EL (cell line): Measurements from ENCODE around the gene FAM181A.

Experiments used
- DNase-seq: peaks from one replicate; pipeline ENCODE4 v3.0.0-alpha.2; 2016

Gene FAM181A

DNA sequence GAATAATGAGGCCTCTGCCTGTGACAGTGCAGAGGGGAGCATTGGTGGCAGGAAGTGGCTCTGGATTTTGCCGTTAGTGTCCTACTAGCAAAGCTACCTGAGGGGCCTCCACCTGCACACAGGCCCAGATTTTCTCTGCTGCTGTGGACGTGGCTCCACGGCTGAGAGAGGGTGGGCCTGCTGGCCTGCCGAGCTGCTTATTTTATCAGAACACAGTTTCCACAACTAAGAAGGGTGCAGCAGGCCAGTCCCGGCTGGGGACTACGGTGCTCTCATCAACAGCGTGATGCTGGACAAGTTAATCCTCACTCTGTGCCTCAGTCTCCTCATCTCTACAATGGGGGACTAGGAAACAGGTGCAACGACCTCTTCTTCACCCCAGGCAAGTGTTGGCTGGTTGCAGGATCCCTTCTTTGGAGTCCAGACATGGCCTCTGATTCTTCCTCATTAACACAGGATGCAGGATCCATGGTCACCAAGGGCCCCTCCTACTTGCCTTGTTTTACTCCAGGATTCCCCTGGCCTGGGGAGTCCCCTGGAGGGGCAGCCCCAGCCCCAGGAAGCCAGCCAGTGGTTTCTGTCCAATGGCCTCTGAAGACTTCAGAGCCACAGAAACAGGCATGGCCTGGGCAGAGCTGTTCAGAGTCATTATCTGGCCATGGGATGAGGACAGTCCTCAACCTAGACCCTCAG is 3.3 kb downstream of the FAM181A start:
- DNase-seq, result no peak

DNA sequence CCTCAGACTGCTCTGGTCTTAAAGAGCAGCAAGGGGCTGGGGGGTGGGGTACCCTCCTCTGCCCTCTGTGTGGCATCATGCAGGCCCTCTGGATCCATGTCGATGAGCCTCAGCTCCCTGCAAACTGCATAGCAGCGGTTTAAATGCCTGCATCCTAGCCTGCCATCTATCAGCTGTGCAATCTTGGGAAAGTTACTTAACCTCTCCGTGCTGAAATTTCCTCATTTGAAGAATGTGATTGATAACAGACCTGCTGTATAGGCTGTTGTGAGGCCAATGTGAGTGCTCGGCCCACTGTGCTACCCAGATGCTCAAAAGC is 3.8 kb downstream of the FAM181A start:
- DNase-seq, result no peak

DNA sequence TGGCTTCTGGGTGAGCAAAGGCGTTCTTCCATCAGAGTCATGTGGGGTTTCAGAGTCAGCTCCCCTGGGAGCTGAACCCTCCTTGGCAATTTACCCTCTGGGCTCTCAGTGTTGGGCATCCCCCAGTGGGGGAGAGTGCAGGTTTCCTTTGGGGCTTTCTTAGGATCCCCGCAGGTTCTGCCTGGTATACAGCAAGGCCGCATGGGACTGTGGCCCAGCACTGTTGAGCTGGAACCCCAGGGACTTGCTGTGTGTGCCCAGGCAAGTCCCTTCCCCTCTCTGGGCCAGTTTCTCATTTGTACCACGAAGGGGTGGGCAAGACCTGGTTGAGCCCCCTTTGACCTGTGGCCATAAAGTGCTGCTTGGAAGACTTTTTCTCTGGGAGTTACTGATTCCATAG is 5.5 kb downstream of the FAM181A start:
- no peak for DNase-seq

DNA sequence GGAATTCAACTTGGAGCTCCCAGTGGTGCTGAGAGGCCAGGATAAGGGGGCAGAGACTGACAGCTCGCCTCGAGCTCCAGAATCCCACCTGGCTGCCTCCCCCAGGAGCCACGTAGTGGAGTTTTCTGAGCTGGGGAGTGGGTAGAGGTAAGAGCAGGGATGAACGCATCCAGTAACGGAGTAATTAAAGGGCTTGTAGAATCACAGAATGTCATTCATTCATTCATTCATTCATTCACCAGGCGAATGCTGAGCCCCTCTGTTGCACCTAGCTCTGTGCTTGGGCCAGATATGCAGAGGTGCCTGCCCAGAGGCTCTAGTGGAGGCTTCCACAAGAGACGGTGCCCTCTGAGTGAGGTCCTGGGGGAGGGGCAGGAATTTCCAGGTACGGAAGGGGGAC is 8.1 kb downstream of the FAM181A start:
- no peak for DNase-seq

DNA sequence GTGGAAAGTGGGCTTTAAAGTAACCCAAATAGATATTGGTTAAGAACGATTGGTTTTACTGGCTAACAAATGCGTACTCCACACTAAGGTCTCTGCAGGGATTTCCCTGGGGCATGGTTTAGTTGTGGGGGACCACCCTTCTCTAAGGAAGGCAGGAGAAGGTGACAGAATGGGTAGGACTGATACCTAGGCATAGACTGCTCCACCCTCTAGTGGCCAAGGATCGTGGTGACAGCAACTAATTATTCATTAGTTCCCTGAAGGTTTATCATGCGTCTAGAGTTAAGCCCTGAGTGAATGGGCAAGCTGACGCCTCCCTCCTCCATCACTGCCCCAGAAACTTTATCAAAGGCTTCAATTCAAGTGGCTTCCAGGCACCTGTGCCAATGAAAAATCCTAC is 9.1 kb downstream of the FAM181A start:
- DNase-seq, result no peak

DNA sequence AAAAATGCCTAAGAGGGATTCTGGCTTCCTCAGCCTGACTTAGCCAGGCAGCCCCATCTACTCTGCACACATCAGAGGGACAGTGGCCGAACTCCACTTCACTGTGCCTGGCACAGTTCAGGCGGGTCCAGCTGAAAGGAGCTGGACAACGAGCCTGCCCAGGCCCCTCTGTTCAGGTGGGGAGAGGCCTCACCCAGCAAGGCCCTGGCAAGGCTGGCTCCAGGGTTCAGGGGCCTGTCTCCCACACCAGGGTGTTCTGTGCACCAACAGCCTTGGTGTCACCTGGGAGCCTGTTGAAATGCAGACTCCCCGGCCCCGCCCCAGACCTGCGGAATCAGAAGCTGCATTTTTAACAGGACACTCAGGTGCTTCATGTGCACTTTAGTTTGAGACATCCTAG is 9.8 kb downstream of the FAM181A start:
- no peak for DNase-seq

DNA sequence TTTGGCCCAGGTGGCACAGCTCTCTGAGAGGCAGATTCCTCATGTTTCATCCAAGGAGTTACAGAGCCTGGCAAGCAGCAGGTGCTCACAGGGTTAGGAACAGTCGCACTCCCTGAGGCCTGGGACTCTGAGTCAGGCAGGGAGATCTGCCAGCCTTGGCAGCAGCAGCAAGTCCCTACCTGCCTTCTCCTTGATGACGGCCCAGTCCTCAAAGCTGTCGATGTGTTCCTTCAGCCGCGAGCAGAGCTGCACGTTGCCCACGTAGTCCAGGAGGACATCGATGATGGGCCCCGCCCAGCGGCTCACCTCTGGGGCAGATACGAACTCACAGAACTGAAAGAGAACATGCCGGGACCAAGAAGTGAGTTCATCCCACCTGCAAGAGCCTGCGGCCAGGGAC is 10.4 kb downstream of the FAM181A start:
- DNase-seq, result no peak

DNA sequence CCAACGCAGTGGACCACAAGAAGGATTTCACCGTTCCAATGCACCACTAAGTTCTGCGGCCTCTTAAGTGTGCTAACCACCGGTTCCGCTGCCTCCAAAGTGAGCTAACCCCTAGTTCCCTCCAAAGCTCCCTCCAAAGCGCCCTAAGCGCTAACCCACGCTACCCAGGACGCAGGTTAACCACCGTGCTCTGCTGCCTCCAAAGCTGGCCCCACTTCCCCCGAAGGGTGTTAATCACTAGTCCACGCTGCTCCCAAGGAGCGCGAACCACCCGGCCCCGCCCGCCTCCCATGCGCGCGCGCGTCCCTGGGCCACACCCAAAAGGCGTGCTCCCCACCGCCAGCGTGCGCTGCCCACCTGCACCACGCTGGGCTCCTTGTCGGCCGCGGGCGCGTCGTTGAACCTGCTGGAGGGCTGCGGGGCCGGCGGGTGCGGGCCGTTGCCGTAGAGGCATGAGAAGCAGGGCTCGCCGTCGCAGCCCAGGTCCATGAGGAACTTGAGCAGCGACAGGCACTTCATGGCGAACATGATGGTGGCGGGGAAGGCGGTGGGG is 11.7 kb downstream of the FAM181A start:
- no peak for DNase-seq

DNA sequence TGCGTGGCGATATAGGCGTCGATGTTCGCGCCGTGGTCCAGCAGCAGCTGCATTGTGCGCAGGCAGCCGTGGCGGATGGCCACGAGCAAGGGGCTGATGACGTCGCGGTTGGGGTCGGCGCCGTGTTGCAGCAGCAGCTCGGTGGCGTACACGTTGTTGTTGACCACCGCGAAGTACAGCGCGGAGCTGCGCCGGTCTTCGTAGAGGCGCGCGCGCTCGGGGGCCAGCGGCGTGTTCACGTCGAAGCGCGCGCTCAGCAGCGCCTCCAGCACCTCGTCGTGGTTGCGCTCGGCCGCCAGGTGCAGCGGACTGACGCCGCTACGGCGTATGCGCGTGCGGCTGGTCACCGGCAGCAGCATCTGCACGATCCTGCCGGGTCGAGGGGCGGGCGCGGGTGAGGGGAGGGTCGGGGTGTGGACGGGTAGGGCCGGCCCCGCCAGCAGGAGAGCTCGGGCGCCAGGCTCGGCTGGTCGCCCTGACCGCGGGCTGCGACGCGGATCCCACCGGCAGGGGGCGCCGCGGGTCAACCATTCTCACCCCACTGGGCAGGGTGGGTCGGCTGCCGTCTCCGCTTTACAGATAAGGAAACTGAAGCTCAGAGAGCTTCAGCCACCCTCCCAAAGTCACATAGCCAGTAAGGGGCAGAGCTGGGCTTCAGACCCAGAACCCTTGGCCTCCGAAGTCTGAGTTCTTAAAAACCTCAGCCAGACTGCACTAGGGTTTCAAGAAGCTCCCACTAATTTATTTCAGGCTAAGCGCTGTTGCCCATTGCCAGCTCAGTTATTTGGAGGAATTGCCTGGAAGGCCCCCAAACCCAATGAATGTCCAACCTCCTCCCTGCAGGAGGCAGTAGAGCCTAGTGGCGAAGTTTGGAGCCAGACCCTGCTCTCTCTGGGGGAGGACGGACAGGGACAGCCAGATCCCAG is 12.4 kb downstream of the FAM181A start:
- peak; percentile 68 for DNase-seq

DNA sequence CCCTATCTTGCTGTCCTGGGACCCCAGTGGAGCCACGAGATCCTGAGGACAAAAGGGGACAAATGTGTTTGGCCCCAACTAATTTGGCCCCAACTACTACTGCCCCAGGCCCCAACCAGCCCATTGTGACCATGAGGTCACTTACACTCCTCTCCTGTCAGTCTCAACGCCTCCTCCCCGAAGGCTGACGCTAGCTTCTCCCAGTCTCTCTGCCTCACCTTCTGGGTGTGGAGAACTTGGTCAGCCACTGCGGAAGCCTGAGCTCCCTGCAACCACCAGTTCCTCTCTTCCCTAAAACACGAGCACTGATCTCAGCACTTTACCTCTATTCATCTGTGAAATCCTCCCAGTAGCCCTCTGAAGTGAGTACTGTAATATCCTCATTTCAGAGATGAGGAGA is 13.3 kb downstream of the FAM181A start:
- DNase-seq, result no peak

DNA sequence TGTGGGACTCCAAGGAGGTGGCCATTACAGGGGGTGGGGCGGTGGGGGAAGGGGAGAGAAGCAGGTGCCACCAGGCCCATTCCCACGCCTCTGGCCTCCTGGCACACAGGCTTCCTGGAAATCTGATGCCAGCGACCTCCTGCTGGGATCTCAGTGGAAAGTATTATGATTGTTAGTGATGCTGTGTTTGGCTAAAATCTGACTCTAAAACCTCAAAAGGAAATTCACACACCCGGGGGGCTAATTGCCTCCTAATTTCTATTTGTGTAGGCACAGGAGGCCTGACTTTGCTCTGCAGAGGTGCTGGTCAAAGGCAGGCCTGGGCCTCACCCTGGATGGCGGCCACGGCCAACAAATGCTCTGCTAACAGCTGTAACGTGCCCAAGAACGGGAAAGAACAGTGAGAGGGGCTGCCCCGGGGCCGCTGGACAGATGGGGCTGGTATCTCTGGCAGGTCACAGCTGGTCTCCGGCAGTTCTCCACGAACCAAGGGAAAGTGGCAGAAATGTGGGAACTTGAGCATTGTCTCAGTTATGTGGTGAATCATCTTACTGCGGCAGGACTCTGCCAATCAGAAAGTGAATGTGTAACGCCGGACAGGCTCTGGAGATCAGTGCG is 14.3 kb downstream of the FAM181A start:
- peak; percentile 93 for DNase-seq

DNA sequence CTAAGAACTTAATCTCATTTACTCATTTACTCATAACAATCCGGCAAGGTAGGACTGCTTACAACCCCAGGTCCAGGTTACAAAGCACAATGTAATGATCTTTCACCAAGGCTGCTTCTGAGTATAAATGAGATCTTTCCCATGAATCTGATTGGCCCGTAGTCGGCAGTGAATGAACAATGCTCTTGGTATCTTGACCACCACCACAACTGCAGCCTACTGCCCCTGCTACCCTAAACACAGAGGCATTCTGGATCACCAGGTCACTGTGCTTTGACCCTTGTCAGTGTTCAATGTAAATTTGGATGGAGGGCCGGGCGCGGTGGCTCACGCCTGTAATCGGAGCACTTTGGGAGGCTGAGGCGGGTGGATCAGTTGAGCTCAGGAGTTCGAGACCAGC is 15.9 kb downstream of the FAM181A start:
- DNase-seq, result peak; percentile 47

DNA sequence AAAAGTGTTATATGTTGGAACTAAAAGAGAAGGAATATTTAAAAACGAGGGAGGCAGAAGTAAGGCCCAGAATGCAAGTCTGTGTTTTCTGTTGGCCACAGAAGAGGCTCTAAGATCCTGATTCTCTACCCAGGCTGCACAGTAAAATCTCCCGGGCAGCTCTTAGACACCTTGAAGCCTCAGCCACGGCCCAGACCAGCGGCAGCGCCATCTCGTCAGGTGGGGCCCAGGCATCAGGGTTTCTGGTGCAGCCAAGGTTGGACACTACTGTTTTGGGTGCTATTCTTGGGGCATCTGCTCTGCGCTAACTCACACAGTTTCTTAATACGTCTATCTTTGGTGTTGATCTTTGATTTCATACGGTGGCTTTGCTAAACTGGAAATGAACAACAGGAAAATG is 16.8 kb downstream of the FAM181A start:
- DNase-seq, result no peak

DNA sequence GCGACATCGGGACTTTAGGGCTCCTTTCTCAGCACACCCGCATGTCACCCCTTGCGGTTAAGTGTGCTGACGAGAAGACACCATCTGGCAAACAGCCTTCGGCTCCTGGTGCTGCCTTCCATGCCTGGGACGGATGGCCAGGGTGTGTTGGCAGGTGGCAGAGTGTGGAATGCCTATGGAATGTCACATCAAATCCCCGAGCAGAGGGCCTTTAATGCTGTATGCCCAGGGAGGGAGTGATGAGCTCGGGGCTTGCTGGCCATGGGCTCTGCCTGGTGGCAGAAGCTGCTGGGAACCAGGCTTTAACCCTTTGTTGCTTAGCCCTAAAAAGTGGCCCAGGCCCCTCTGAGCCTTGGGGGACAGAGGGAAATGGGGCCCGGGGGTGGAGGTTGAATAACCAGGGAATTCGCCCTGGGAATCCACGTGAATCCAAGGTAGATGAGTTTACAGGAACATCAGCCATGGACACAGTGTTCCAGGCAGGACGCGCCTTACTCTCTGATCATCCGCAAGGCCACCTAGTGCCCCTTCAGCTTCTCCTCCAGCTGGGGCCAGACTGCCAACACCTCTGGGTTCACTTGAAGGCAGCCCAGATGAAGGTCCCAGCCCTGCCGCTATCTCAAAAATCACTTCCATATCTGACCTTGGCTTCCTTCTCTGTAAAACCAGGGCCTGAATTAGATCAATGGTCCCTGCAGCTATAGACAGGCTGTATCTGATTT is 17.4 kb downstream of the FAM181A start:
- no peak for DNase-seq

DNA sequence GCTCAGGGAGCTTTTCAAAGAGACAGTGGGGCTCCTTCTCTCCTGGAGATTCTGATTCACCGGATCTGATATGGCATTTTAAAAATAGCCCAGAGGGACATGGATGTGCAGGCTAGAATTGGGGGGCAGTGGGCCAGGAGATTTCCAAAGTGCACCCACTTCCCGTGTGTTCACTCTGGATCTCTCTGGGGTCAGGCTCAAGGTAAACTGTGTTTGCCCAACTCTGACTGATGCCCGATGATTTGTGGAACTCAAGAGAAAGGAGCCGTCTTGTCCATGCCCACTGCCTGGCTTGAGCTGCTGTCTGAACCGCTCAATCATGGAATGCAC is 17.9 kb downstream of the FAM181A start:
- DNase-seq, result no peak

DNA sequence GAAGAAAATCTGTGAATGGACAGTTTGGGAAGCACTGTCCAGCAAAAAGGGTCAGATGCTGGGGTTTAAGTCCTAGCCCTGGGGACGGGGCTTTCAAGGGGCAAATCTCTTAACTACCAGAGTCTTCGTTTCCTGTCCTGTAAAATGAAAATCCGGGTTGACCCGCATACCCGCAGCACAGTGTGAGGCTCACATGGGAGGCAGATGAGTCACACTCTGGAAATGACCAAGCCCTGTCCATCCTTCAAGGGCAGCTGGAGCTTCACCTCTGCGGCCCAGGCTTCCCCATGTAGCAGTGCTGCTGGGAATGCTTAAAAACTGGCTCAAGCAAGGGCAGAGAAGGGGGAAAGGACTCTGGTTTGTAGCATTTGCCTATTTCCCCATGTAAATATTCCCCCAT is 19.0 kb downstream of the FAM181A start:
- DNase-seq, result peak; percentile 85

DNA sequence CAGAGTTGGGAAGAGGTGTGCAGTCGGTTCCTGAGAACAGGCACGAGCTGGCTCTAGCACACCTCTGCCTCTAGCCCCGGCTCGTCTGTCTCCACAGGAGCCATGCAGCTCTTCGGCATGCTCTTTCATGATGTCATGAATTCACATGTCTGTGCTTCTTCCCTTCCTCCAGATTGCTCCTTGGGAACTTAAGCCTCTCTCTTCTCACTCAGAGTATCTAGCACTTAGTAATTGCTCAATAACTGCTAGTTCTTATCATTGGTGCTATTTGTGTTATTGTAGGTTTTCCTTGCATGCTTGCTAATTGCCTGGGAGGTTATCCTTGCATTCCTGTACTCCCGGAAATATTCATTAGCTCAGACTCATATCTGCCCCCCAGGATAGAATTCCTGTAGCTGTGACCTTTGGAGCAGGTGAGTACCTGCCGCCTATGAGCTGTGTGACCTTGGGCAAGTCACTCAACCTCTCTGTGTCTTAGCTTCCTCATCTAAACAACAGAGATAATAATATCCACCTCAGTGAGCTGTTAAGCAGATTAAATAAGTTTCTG is 19.5 kb downstream of the FAM181A start:
- peak; percentile 18 for DNase-seq

DNA sequence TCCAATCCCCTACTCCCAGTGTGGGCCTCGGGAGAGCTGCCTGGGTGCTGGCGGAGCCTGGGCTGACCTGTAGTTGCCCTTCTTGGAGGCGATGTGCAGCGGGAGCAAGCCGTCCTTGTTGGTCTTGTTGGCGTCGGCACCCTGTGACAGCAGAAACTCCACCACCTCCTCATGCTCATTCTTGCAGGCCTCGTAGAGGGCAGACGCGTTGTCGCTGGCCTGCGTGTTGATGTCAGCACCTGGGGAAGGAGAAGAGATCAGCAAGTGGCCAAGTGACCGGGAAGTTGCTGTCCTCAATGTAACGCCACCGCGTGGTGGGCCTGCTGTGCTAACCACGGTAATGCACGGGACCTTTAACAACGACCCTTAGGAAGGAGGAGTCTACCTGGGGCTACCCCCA is 20.1 kb downstream of the FAM181A start:
- no peak for DNase-seq

DNA sequence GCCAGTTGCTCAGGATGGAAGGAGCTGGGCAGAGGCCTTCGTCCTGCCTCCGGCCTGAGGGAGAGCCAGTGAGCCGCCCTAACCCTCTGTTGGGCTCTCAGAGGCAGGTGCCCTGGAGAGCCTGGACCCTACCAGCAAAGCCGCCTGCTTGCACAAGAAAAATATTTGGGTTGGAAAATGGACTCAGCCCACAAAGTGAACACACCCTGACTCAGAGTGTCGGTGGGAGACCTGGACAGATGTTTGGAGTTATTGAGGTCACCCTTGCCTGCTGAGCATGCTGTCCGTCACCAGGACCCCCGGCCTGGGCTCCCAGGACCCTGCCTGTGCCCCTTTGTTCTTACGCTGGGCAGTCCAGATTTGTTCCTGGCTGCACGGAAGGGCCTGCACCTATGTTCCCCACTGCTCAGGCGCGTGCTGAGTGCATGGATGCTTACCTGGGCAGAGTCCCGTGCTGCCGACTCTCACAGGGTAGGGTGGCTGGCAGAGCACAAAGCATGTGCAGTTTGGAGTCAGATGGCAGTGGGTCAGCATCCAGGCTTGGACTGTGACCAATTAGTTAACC is 22.4 kb downstream of the FAM181A start:
- DNase-seq, result no peak

DNA sequence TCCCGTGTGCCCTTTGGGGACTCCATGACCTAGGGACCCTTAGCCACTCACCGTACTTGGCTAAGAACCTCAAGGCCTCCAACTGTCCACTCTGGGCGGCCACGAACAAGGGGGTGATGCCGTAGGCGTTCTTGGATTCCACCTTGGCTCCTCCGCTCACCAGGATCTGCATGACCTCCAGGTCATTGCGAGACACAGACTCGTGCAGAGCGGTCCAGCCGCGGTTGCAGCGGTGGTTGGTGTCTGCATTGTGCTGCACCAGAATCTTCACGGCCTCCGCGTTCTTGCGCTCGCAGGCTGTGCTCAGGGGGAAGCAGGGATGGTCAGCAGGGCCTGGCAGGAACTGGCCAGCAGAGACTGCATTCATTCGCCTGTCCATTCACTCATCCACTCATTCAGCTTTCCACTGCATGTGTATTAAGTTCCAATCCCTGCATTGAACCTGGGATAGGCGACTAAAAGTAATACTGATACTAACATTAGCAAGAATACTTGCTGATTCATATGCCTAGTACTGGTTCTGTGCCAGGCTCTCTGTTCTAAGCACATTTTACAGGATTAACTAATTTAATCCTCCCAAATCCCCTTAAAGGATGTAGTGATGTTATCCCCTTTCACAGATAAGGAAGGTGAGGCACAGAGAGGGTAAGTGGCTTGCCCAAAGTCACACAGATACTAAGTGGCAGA is 23.9 kb downstream of the FAM181A start:
- DNase-seq, result no peak

DNA sequence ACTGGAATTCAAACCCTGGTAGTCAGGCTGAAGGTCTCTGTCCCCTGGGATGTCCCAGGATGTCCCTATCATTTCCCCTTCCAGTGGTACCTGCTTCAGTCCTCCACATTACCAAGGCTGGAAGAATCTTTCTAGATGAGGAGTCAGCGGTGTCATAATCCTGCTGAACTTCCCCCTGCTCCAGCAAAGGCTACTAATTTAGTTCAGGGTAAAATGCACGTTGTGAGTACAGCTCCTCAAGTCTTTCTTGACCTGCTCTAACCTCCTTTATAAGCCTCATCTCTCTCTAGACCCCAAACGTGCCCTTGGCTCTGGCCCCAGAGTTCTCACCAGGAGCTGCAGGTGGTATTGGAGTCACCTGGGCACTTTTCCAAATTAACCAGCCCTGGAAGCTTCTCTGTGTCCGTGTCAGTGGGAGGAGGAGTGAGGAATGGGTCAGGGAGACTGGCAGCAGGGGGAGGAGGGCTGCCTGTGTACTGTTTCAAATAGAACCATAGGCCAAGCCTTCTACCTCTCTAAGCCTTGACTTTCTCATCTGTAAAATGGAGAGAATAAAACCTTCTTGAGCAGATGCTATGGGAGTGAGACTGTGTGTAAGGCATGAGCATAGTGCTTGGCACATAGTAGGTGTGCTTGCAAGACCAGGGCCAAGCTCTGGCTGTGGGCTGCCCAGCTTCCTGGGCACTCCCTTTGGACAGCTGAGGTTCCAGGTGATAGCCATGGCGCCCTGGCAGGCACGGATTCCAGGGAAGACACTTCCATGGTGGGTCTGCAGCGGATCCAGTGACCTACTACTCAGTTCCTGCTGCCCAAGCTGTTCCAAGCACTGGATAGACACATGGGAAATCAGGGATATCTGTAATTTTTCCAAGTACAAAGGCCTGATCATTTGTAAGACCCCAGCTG is 24.7 kb downstream of the FAM181A start:
- DNase-seq, result no peak
